ENCODE measurements around the gene MTCL3.

DNA sequence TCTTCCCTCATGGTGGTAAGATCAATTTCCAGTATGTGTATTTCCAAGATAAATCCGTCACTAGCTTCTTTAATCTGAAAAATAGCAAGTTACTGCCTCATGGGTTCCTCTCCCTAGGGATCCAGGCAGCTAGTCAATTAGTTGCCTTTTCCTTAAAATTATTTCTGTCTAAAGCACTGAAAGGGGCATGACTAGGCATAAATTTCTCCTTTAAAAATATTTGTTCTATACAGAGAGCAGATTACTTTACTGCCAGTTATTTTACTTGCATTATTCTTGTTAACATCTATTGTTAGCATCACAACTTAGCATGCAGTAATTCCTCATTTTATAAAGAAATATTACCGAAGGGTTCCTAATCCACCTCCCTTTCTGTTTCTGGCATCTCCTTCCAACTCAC, 1.4 kb downstream of the MTCL3 start:
- TF ChIP-seq, protein P1, sequence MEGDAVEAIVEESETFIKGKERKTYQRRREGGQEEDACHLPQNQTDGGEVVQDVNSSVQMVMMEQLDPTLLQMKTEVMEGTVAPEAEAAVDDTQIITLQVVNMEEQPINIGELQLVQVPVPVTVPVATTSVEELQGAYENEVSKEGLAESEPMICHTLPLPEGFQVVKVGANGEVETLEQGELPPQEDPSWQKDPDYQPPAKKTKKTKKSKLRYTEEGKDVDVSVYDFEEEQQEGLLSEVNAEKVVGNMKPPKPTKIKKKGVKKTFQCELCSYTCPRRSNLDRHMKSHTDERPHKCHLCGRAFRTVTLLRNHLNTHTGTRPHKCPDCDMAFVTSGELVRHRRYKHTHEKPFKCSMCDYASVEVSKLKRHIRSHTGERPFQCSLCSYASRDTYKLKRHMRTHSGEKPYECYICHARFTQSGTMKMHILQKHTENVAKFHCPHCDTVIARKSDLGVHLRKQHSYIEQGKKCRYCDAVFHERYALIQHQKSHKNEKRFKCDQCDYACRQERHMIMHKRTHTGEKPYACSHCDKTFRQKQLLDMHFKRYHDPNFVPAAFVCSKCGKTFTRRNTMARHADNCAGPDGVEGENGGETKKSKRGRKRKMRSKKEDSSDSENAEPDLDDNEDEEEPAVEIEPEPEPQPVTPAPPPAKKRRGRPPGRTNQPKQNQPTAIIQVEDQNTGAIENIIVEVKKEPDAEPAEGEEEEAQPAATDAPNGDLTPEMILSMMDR (IDR thresholded peaks at IDR 0.05): no peak
- no peak for TF ChIP-seq POLR2A (IDR thresholded peaks at IDR 0.05)
- TF ChIP-seq POLR2AphosphoS5 (IDR thresholded peaks at IDR 0.05): no peak
- TF ChIP-seq EP300 (IDR thresholded peaks at IDR 0.05): no peak

Data from suprapubic skin (tissue), 4 donors.